Astrocyte (in vitro differentiated cells and primary cell): ENCODE results near the gene IGFN1. TPM values are rescaled to one million over a fixed set of nuclear protein-coding genes. Genes with fewer than 3 reads are reported as not detected.

ENCODE experiments used
- DNase-seq: peaks from one replicate; pipeline ENCODE4 v3.0.0-alpha.2; 2010; ENCODE audit warnings: low read depth
- FAIRE-seq: peaks from 2 replicates; lab custom pipeline; 2011; peaks lifted over from hg19 to GRCh38; lab: Jason Lieb, UNC
- H2AFZ ChIP-seq: 2 replicates; pipeline ENCODE4 v1.6.0; 2012; ENCODE audit warnings: low read depth, low read length, inconsistent platforms
- H3K27ac ChIP-seq: 2 replicates; pipeline ENCODE4 v1.5.1; 2011; ENCODE audit warnings: low read depth, low read length, inconsistent platforms
- H3K27me3 ChIP-seq: 2 replicates; pipeline ENCODE4 v1.6.0; 2011; ENCODE audit warnings: low read length, inconsistent platforms; ENCODE audit not compliant: insufficient read depth
- H3K36me3 ChIP-seq: 2 replicates; pipeline ENCODE4 v1.5.1; 2011; ENCODE audit warnings: low read length, inconsistent platforms; ENCODE audit not compliant: insufficient read depth
- H3K4me1 ChIP-seq: 2 replicates; pipeline ENCODE4 v1.5.1; 2011; ENCODE audit warnings: low read length, inconsistent platforms; ENCODE audit not compliant: insufficient read depth
- H3K4me2 ChIP-seq: 2 replicates; pipeline ENCODE4 v1.6.0; 2012; ENCODE audit warnings: low read length, inconsistent platforms
- H3K4me3 ChIP-seq: 2 replicates; pipeline ENCODE4 v1.5.1; 2011; ENCODE audit warnings: low read depth, mild to moderate bottlenecking, low read length, inconsistent platforms; ENCODE audit not compliant: insufficient read depth
- H3K79me2 ChIP-seq: 2 replicates; pipeline ENCODE4 v1.6.0; 2012; ENCODE audit warnings: mild to moderate bottlenecking, low read length, inconsistent platforms; ENCODE audit not compliant: insufficient read depth
- H3K9ac ChIP-seq: 2 replicates; pipeline ENCODE4 v1.6.0; 2012; ENCODE audit warnings: mild to moderate bottlenecking, low read length, inconsistent platforms
- H3K9me3 ChIP-seq: 2 replicates; pipeline ENCODE4 v1.5.1; 2012; ENCODE audit warnings: low read depth, mild to moderate bottlenecking, low read length, inconsistent platforms; ENCODE audit not compliant: insufficient read depth
- H4K20me1 ChIP-seq: 2 replicates; pipeline ENCODE4 v1.6.0; 2012; ENCODE audit warnings: low read length, inconsistent platforms; ENCODE audit not compliant: insufficient read depth
- H3K27ac Mint-ChIP-seq: one replicate; pipeline ENCODE4 v1.8.0; 2021; ENCODE audit warnings: mild to moderate bottlenecking, mixed read lengths; ENCODE audit not compliant: unreplicated experiment
- H3K27me3 Mint-ChIP-seq: one replicate; pipeline ENCODE4 v1.8.0; 2021; ENCODE audit warnings: low read depth, mixed read lengths; ENCODE audit not compliant: unreplicated experiment
- H3K36me3 Mint-ChIP-seq: one replicate; pipeline ENCODE4 v1.8.0; 2021; ENCODE audit warnings: low read depth, mixed read lengths; ENCODE audit not compliant: unreplicated experiment
- H3K4me1 Mint-ChIP-seq: one replicate; pipeline ENCODE4 v1.8.0; 2021; ENCODE audit warnings: low read depth, mixed read lengths; ENCODE audit not compliant: unreplicated experiment
- H3K4me3 Mint-ChIP-seq: one replicate; pipeline ENCODE4 v1.8.0; 2021; ENCODE audit warnings: mild to moderate bottlenecking, moderate library complexity, mixed read lengths; ENCODE audit not compliant: unreplicated experiment
- H3K9me3 Mint-ChIP-seq: one replicate; pipeline ENCODE4 v1.8.0; 2021; ENCODE audit warnings: mild to moderate bottlenecking, mixed read lengths; ENCODE audit not compliant: unreplicated experiment
- CTCF ChIP-seq: IDR thresholded peaks from 2 replicates; pipeline ENCODE4 v1.5.1; 2011; ENCODE audit warnings: low read depth, mild to moderate bottlenecking, inconsistent platforms, low read length, moderate library complexity; ENCODE audit not compliant: insufficient read depth
- EZH2 ChIP-seq: IDR thresholded peaks from 2 replicates; pipeline ENCODE4 v1.6.1; 2012; ENCODE audit warnings: mild to moderate bottlenecking, low read length, inconsistent platforms; ENCODE audit not compliant: insufficient read depth
- total RNA-seq: library from RNA; stranded (reverse); gene quantifications from 2 replicates; pipeline ENCODE4 v1.2.1, GENCODE V29; 2021

Gene IGFN1
- total RNA-seq, 1 donor from 2014 or later = 0.02 TPM

- no peak for TF ChIP-seq EZH2
- TF ChIP-seq CTCF = no peak
- Mint-ChIP-seq H3K9me3 (no peaks in the 10 kb centered on the region), H3K36me3 (no peaks in the 10 kb centered on the region), H3K27ac (no peak overlapping the region), H3K27me3 (peaks cover 38% of the 10 kb centered on the region), H3K4me1 (no peaks in the 10 kb centered on the region), H3K4me3 (no peak overlapping the region)
- FAIRE-seq (no peak), DNase-seq (no peak)
- Histone ChIP-seq H3K9me3 (no peaks in the 10 kb centered on the region), H3K36me3 (no peaks in the 10 kb centered on the region), H3K79me2 (no peaks in the 10 kb centered on the region), H3K9ac (no peak overlapping the region), H2AFZ (no peak overlapping the region), H4K20me1 (no peaks in the 10 kb centered on the region), H3K4me1 (peaks cover under 1% of the 10 kb centered on the region), H3K4me2 (no peak overlapping the region), H3K27me3 (no peaks in the 10 kb centered on the region), H3K4me3 (no peak overlapping the region), H3K27ac (no peak overlapping the region)
These were observed 63.4 kb downstream of the IGFN1 start for GRCh38 chr1:201253906-201254624.

- H3K4me3 ChIP-seq = no peak overlapping the region
- FAIRE-seq (no peak), DNase-seq (no peak)
- H2AFZ ChIP-seq = no peak overlapping the region
- Mint-ChIP-seq H3K27ac (no peak overlapping the region), H3K4me3 (no peak overlapping the region), H3K9me3 (no peaks in the 10 kb centered on the region), H3K27me3 (peaks cover 34% of the 10 kb centered on the region), H3K36me3 (no peaks in the 10 kb centered on the region), H3K4me1 (no peaks in the 10 kb centered on the region)
- H3K27me3 ChIP-seq = no peaks in the 10 kb centered on the region
- no peaks in the 10 kb centered on the region for H3K79me2 ChIP-seq
- H4K20me1 ChIP-seq = no peaks in the 10 kb centered on the region
- H3K4me2 ChIP-seq = no peak overlapping the region
- no peaks in the 10 kb centered on the region for H3K36me3 ChIP-seq
- H3K4me1 ChIP-seq = peaks cover 8% of the 10 kb centered on the region
- no peaks in the 10 kb centered on the region for H3K9me3 ChIP-seq
- H3K9ac ChIP-seq = no peak overlapping the region
- peak; percentile 83 for TF ChIP-seq CTCF
- TF ChIP-seq EZH2 = no peak
- no peak overlapping the region for H3K27ac ChIP-seq
These were observed 64.2 kb downstream of the IGFN1 start for GRCh38 chr1:201254625-201255478.
